K562 (cell line): ENCODE results near the gene SLCO3A1. TPM values are rescaled to one million over a fixed set of nuclear protein-coding genes. Genes with fewer than 3 reads are reported as not detected.
A peak's percentile ranks its signal among the peaks of the same experiment; 100 is the strongest.

Source experiments
- ATAC-seq: fragments of 200-7000 bp; cut with Tn5 transposase; 3 replicates; pipeline ENCODE4 v1.9.1; 2020; ENCODE audit warnings: moderate library complexity
- BruUV-seq: library from RNA; stranded (reverse); fragments of 400-500 nt; replicated peaks from 2 replicates; lab custom pipeline; 2021; lab: Mats Ljungman, UMichigan
- CTCF ChIA-PET: fragments of 300-600 bp; formaldehyde crosslinking; extraction: SDS; loops from one replicate; lab custom pipeline; 2021; ENCODE audit warnings: low intra/inter-chr PET ratio; lab: Yijun Ruan, JAX
- POLR2A ChIA-PET: fragments of 300-600, 350-650 bp; sonication (Branson Sonifier 250); formaldehyde crosslinking; extraction: SDS; loops from one replicate; lab custom pipeline; 2021; ENCODE audit warnings: antibody characterized with exemption, inconsistent platforms; lab: Yijun Ruan, JAX
- DNase-seq, 4 experiments: peaks; one replicate each; pipeline versions ENCODE4 v3.0.0 to v3.0.0-alpha.2; 2011 to 2018; ENCODE audit warnings: low spot score in 3 of 4, mixed read lengths in 3 of 4; ENCODE audit errors: extremely low read depth in 1 of 4
- FAIRE-seq: peaks from 2 replicates; lab custom pipeline; 2011; peaks lifted over from hg19 to GRCh38; lab: Jason Lieb, UNC
- H2AFZ ChIP-seq: 2 replicates; pipeline ENCODE4 v1.6.0; 2011; ENCODE audit warnings: low read depth, low read length, control low read depth, inconsistent platforms
- H3K27ac ChIP-seq: fragments of 200-600 bp; 3 replicates; pipeline ENCODE4 v1.8.0; 2011; ENCODE audit warnings: low read depth, mild to moderate bottlenecking, control low read depth, inconsistent platforms, low read length, moderate library complexity, mixed read lengths; ENCODE audit errors: extremely low read depth
- H3K27me3 ChIP-seq, 2 experiments: fragments of 300-600 bp in 1 of 2; 2 replicates in 1 of 2; 3 replicates in 1 of 2; pipeline versions ENCODE4 v1.6.0 to v1.8.0; 2011; ENCODE audit warnings: inconsistent platforms in 2 of 2, low read length in 2 of 2, mild to moderate bottlenecking in 1 of 2, mixed read lengths in 1 of 2, moderate library complexity in 1 of 2; ENCODE audit not compliant: control insufficient read depth in 2 of 2, insufficient read depth in 2 of 2
- H3K36me3 ChIP-seq: fragments of 300-600 bp; 3 replicates; pipeline ENCODE4 v1.8.0; 2011; ENCODE audit warnings: mild to moderate bottlenecking, low read length, inconsistent platforms; ENCODE audit not compliant: control insufficient read depth, insufficient read depth
- H3K4me1 ChIP-seq, 2 experiments: fragments of 200-600 bp in 1 of 2; replicated peaks in 1 of 2; 2 replicates in 1 of 2; 3 replicates in 1 of 2; pipeline versions ENCODE4 v1.5.1 to v1.8.0; 2011; ENCODE audit warnings: inconsistent platforms in 2 of 2, low read length in 2 of 2, mild to moderate bottlenecking in 1 of 2, mixed read lengths in 1 of 2, moderate library complexity in 1 of 2; ENCODE audit not compliant: control insufficient read depth in 2 of 2, insufficient read depth in 2 of 2
- H3K4me2 ChIP-seq: 2 replicates; pipeline ENCODE4 v1.6.1; 2011; ENCODE audit warnings: low read length, control low read depth, inconsistent platforms, mixed read lengths; ENCODE audit not compliant: insufficient read depth
- H3K4me3 ChIP-seq: fragments of 200-600 bp; sonication (generic), shearing (Covaris generic); 2 replicates; pipeline ENCODE4 v1.5.1; 2016; ENCODE audit warnings: control low read depth, inconsistent platforms
- H3K79me2 ChIP-seq: fragments of 200-600 bp; 3 replicates; pipeline ENCODE4 v1.8.0; 2011; ENCODE audit warnings: low read length, inconsistent platforms; ENCODE audit not compliant: control insufficient read depth, insufficient read depth
- H3K9ac ChIP-seq, 2 experiments: 2 replicates each; pipeline versions ENCODE4 v1.6.0 to v1.6.1; 2011; ENCODE audit warnings: low read depth in 2 of 2, low read length in 2 of 2, control low read depth in 1 of 2, inconsistent platforms in 1 of 2, mild to moderate bottlenecking in 1 of 2, mixed read lengths in 1 of 2; ENCODE audit not compliant: insufficient read depth in 1 of 2
- H3K9me1 ChIP-seq: one replicate; pipeline ENCODE4 v1.6.0; 2011; ENCODE audit warnings: inconsistent platforms, mild to moderate bottlenecking, low read length, moderate library complexity; ENCODE audit not compliant: control insufficient read depth, insufficient read depth
- H3K9me3 ChIP-seq: replicated peaks from 2 replicates; pipeline ENCODE4 v1.5.1; 2011; ENCODE audit warnings: low read depth, low read length, inconsistent platforms; ENCODE audit not compliant: control insufficient read depth, insufficient read depth
- H4K20me1 ChIP-seq: replicated peaks from 2 replicates; pipeline ENCODE4 v1.6.1; 2011; ENCODE audit warnings: low read length, inconsistent platforms, mixed read lengths; ENCODE audit not compliant: control insufficient read depth, insufficient read depth
- CBX5 ChIP-seq: IDR thresholded peaks from 2 replicates; pipeline ENCODE4 v1.6.1; 2014; ENCODE audit warnings: low read depth, borderline replicate concordance
- KLF16 ChIP-seq: IDR thresholded peaks from 2 replicates; pipeline ENCODE4 v1.6.1; 2016; ENCODE audit warnings: antibody characterized with exemption
- PHF20 ChIP-seq: fragments of 450-650 bp; IDR thresholded peaks from 2 replicates; pipeline ENCODE4 v1.6.1; 2018; ENCODE audit not compliant: partially characterized antibody
- PHF8 ChIP-seq: fragments of 200-600 bp; sonication (generic); IDR thresholded peaks from 2 replicates; pipeline ENCODE4 v1.6.1; 2012; ENCODE audit warnings: mixed run types, mild to moderate bottlenecking, inconsistent platforms, low read length, moderate library complexity, borderline replicate concordance
- RUNX1 ChIP-seq: sonication (generic); IDR thresholded peaks from 2 replicates; pipeline ENCODE4 v1.6.1; 2016; ENCODE audit warnings: antibody characterized with exemption, low read depth
- U2AF2 ChIP-seq: fragments of 200-400 bp; formaldehyde crosslinking; optimal IDR thresholded peaks from 2 replicates; pipeline ENCODE3; 2017; ENCODE audit warnings: low read depth, mild to moderate bottlenecking, low read length
- ZNF253 ChIP-seq: fragments of 250-450 bp; sonication (Bioruptor Pico); conservative IDR thresholded peaks from 2 replicates; pipeline ENCODE4 v1.6.1; 2021; ENCODE audit warnings: mild to moderate bottlenecking
- WGBS: fragments of 100-300 bp; shearing (Covaris generic); methylation state at CpG from one replicate; pipeline ENCODE4 v1.1.6; 2016; ENCODE audit warnings: low coverage, mixed read lengths; ENCODE audit not compliant: insufficient coverage; ENCODE audit errors: missing lambda C conversion rate; 5-methylcytosine and 5-hydroxymethylcytosine counted together
- in situ Hi-C: fragments of 300-500 bp; cut with MboI; formaldehyde crosslinking; loops from 4 replicates; pipeline ENCODE4 v1.15.0; 2018; ENCODE audit warnings: inconsistent platforms, mixed read lengths
- intact Hi-C: fragments of 100-400 bp; cut with micrococcal nuclease; formaldehyde crosslinking; loops from 2 replicates; pipeline ENCODE4 v1.14.2; 2022
- polyA plus RNA-seq, 8 experiments: library from polyadenylated mRNA; depleted of rRNA in 4 of 8; stranded (reverse) in 5 of 8; unstranded in 3 of 8; fragments of >200 nt; fragmentation: Nextera tagmentation in 2 of 8; fragmentation: Illumina TruSeq in 1 of 8; extraction: Ambion mirVana in 2 of 8; extraction: Trizol in 1 of 8; gene quantifications; 2 replicates each; pipeline versions ENCODE4 v1.2.1 to v1.2.3, GENCODE V29; 2011 to 2014; ENCODE audit warnings: inconsistent platforms in 1 of 8, missing spikeins in 1 of 8
- total RNA-seq, 7 experiments: library from RNA; depleted of rRNA in 6 of 7; stranded (reverse); fragments of >200 nt in 6 of 7; fragmentation: Illumina TruSeq in 2 of 7; extraction: Trizol in 2 of 7; gene quantifications; 2 replicates each; pipeline versions ENCODE4 v1.2.1 to v1.2.3, GENCODE V29; 2011 to 2021; ENCODE audit warnings: low replicate concordance in 1 of 7
- TF ChIP-seq, protein P1 (sequence below), 2 experiments: fragments of 450-650 bp; IDR thresholded peaks; 2 replicates each; pipeline ENCODE4 v1.6.1; 2016
- TF ChIP-seq, protein P2 (sequence below): fragments of 450-650 bp; IDR thresholded peaks from 2 replicates; pipeline ENCODE4 v1.6.1; 2016; ENCODE audit warnings: low read depth
- TF ChIP-seq, protein P3 (sequence below): fragments of 450-650 bp; conservative IDR thresholded peaks from 2 replicates; pipeline ENCODE4 v1.6.1; 2016; ENCODE audit warnings: missing genetic modification characterization, low read depth, mild to moderate bottlenecking, missing compliant biosample characterization, moderate library complexity

The SLCO3A1 gene
- total and polyA plus RNA-seq, 9 of the 15 experiments (the other 6 are each of a cell fraction or from before 2014, with no cell fraction given), result 0.01 to 0.84 (median 0.06) TPM; not detected in 3

DNA sequence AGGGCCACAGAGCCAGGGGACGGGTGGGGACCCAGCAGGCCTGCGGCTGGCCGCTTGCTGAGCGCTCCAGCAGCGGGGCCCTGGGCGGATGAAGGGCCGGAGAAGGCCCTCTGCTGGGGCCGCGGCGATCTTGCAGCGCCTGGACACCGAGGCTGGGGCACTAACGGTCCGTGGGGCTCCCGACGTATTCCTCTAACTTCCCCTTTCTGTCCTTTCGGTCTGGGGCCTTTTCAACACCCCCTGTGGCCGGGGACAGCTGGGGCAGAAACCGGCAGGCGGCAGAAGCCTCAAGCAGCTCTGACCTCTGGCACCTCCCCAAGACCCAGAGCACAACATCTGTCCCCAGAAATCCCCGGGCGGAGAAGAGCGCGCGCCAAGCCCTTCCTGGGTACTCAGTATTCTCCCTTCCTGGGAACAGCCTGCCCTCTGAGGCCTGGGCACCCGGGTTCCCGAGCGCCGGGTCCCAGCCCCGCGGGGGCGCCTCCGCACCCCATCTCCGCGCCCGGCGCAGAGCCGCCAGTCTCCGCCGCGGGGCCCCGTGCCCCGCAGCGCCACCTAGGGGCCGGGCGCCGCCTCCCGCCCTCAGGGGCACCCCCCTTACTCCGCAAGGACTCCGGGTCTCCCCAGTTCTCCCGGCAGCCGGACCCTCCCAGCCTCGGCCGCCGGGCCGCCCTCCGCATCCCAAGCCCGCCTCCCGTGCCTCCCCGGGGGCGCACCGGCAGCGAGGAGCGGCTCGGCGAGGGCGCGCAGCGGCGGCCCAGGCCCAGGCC, 582 bp upstream of the SLCO3A1 start:
- 5% methylated on average over 60 of the region's 70 CpGs for WGBS
- Histone ChIP-seq H3K4me3 (peak overlapping the region; percentile 47), H3K27me3 (peaks cover 0 to 5% of the 10 kb centered on the region in 2 experiments; a peak in 3 of 5 replicates), H3K27ac (no peak overlapping the region), H3K9me3 (no peaks in the 10 kb centered on the region), H3K4me2 (peak overlapping the region; percentile 72), H2AFZ (peak overlapping the region; percentile 90), H3K9me1 (no peaks in the 10 kb centered on the region), H3K79me2 (no peaks in the 10 kb centered on the region), H3K36me3 (no peaks in the 10 kb centered on the region), H3K9ac (peak overlapping the region; percentile 27 to 72; a peak in 3 of 4 replicates), H3K4me1 (peaks cover 0 to 17% of the 10 kb centered on the region in 2 experiments; a peak in 2 of 5 replicates), H4K20me1 (no peaks in the 10 kb centered on the region)
- FAIRE-seq, result peak; percentile 65
- in situ Hi-C loops (no loop called here), intact Hi-C loops (loop anchor here (2.0 to 5.0 kb wide), 3 partner anchors 146 to 550 kb away; no protein-coding TSS in a partner anchor)
- CTCF ChIA-PET, result interaction anchor here (0.5 to 1.2 kb wide), 6 partner anchors 41 to 551 kb away, joined by 3 to 5 read pairs (median 4); no protein-coding TSS in a partner anchor
- POLR2A ChIA-PET, result interaction anchor here (0.6 kb wide), 1 partner anchor 82 kb away, joined by 4 read pairs; no protein-coding TSS in a partner anchor
- BruUV-seq, result no TSS peak
- peak; percentile 64 to 88 (median 86) for DNase-seq
- peak; percentile 98 for ATAC-seq
- TF ChIP-seq U2AF2, result no peak
- TF ChIP-seq PHF8, result peak; percentile 37; the same call in 1 of the 2 replicates
- TF ChIP-seq, protein P1, sequence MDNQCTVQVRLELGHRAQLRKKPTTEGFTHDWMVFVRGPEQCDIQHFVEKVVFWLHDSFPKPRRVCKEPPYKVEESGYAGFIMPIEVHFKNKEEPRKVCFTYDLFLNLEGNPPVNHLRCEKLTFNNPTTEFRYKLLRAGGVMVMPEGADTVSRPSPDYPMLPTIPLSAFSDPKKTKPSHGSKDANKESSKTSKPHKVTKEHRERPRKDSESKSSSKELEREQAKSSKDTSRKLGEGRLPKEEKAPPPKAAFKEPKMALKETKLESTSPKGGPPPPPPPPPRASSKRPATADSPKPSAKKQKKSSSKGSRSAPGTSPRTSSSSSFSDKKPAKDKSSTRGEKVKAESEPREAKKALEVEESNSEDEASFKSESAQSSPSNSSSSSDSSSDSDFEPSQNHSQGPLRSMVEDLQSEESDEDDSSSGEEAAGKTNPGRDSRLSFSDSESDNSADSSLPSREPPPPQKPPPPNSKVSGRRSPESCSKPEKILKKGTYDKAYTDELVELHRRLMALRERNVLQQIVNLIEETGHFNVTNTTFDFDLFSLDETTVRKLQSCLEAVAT (IDR thresholded peaks at IDR 0.05), result no peak
- TF ChIP-seq PHF20, result no peak
- TF ChIP-seq, protein P2, sequence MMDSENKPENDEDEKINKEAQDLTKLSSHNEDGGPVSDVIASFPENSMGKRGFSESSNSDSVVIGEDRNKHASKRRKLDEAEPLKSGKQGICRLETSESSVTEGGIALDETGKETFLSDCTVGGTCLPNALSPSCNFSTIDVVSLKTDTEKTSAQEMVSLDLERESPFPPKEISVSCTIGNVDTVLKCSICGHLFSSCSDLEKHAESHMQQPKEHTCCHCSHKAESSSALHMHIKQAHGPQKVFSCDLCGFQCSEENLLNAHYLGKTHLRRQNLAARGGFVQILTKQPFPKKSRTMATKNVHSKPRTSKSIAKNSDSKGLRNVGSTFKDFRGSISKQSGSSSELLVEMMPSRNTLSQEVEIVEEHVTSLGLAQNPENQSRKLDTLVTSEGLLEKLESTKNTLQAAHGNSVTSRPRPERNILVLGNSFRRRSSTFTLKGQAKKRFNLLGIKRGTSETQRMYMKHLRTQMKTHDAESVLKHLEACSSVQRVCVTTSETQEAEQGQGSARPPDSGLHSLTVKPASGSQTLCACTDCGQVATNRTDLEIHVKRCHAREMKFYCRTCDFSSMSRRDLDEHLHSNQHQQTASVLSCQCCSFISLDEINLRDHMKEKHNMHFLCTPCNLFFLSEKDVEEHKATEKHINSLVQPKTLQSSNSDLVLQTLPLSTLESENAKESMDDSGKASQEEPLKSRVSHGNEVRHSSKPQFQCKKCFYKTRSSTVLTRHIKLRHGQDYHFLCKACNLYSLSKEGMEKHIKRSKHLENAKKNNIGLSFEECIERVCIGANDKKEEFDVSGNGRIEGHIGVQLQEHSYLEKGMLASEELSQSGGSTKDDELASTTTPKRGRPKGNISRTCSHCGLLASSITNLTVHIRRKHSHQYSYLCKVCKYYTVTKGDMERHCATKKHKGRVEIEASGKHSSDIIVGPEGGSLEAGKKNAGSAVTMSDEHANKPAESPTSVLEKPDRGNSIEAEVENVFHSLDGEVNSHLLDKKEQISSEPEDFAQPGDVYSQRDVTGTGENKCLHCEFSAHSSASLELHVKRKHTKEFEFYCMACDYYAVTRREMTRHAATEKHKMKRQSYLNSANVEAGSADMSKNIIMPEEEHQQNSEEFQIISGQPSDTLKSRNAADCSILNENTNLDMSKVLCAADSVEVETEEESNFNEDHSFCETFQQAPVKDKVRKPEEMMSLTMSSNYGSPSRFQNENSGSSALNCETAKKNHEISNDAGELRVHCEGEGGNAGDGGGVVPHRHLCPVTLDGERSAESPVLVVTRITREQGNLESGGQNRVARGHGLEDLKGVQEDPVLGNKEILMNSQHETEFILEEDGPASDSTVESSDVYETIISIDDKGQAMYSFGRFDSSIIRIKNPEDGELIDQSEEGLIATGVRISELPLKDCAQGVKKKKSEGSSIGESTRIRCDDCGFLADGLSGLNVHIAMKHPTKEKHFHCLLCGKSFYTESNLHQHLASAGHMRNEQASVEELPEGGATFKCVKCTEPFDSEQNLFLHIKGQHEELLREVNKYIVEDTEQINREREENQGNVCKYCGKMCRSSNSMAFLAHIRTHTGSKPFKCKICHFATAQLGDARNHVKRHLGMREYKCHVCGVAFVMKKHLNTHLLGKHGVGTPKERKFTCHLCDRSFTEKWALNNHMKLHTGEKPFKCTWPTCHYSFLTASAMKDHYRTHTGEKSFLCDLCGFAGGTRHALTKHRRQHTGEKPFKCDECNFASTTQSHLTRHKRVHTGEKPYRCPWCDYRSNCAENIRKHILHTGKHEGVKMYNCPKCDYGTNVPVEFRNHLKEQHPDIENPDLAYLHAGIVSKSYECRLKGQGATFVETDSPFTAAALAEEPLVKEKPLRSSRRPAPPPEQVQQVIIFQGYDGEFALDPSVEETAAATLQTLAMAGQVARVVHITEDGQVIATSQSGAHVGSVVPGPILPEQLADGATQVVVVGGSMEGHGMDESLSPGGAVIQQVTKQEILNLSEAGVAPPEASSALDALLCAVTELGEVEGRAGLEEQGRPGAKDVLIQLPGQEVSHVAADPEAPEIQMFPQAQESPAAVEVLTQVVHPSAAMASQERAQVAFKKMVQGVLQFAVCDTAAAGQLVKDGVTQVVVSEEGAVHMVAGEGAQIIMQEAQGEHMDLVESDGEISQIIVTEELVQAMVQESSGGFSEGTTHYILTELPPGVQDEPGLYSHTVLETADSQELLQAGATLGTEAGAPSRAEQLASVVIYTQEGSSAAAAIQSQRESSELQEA, result no peak
- TF ChIP-seq, protein P3, sequence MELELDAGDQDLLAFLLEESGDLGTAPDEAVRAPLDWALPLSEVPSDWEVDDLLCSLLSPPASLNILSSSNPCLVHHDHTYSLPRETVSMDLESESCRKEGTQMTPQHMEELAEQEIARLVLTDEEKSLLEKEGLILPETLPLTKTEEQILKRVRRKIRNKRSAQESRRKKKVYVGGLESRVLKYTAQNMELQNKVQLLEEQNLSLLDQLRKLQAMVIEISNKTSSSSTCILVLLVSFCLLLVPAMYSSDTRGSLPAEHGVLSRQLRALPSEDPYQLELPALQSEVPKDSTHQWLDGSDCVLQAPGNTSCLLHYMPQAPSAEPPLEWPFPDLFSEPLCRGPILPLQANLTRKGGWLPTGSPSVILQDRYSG (tag), result no peak
- no peak for TF ChIP-seq KLF16
- no peak for TF ChIP-seq CBX5
- no peak for TF ChIP-seq RUNX1
- TF ChIP-seq ZNF253 (CRISPR knock-in tag), result no peak
